ENCODE measurements around the gene CLDN14.

Gene CLDN14

DNA sequence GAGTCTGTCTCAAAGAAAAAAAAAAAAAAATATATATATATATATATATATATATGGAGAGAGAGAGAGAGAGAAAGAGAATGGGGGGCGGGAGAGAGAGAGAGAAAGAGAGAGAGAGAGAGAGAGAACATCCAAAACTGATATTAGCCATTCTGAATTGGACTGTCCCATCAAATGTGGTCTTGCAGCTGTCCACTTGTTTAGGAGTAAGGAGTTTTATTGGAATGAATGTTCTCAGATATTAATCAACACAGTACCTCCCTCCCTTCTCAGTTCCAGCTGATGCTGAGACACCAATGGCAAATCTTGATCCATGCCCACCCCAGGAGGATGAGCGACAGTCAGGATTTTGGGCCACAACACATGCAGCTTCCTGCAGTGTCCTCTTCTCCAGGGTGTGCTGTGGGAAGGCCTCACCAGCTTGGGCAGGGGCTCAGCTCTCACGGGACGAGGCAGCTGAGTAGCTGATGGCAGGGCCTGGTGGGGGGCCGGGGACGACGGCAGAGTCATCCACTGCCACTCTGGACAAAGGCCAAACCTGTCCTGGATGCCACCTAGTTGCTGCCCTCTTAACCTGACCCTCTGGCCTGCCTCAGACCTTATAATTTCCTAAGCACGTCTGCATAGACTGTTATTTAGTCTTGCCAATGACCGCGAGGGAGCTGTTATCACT is 9.3 kb upstream of the CLDN14 start:
- H3K4me3 ChIP-seq, result no peak overlapping the region
- H3K9ac ChIP-seq (ENCODE audit: insufficient read length), result no peak overlapping the region
- H3K9me3 ChIP-seq (ENCODE audit: low read depth, low read length), result no peaks in the 10 kb centered on the region
- no peak overlapping the region for H3K27ac ChIP-seq
- H3K36me3 ChIP-seq (ENCODE audit: insufficient read depth, low read length), result no peaks in the 10 kb centered on the region
- DNase-seq (ENCODE audit: low read depth, low spot score), result no peak
- TF ChIP-seq POLR2AphosphoS5 (IDR thresholded peaks at IDR 0.05; ENCODE audit: borderline replicate concordance, low read depth, low read length) (no peak), EZH2 (IDR thresholded peaks at IDR 0.05) (no peak), FOXP2 (optimal IDR thresholded peaks at IDR 0.05; ENCODE audit: control extremely low read depth, extremely low read length, insufficient read depth) (no peak)

DNA sequence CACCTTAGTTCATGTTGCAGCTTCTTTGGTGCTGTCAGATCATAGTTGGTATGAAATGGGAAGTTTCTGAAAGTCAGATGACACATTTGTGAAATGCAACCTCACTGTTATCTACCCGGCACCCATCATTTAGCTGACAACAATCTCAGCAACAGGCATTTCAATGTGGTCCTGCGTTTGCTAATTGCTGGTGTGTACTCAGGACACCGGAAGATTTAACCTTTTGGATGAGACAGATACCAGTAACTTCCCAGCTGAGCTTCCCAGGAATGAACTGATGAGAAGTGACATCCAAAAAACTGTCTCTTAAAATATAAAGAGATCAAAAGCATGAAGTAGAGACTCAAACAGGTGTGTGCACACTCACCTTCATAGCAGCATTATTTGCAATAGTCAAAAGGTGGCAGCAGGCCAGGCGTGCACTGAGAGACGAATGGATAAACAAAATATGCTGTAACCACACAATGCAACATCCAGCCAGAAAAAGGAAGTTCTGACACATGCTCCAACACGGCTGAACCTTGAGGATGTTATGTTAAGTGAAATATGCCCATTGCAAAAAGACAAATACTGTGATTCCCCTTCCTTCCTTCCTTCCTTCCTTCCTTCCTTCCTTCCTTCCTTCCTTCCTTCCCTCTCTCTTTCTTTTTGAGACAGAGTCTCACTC is 7.9 kb upstream of the CLDN14 start:
- DNase-seq (ENCODE audit: low read depth, low spot score), result peak; percentile 66
- peak overlapping the region; percentile 70; the same call in 1 of the 2 replicates for H3K27ac ChIP-seq
- TF ChIP-seq EZH2 (IDR thresholded peaks at IDR 0.05) (no peak), FOXP2 (optimal IDR thresholded peaks at IDR 0.05; ENCODE audit: control extremely low read depth, extremely low read length, insufficient read depth) (peak; percentile 29)
- peak overlapping the region; percentile 30; the same call in 1 of the 2 replicates for H3K4me3 ChIP-seq
- no peaks in the 10 kb centered on the region for H3K36me3 ChIP-seq (ENCODE audit: insufficient read depth, low read length)
- H3K9me3 ChIP-seq (ENCODE audit: low read depth, low read length), result no peaks in the 10 kb centered on the region
- H3K9ac ChIP-seq (ENCODE audit: insufficient read length), result no peak overlapping the region

DNA sequence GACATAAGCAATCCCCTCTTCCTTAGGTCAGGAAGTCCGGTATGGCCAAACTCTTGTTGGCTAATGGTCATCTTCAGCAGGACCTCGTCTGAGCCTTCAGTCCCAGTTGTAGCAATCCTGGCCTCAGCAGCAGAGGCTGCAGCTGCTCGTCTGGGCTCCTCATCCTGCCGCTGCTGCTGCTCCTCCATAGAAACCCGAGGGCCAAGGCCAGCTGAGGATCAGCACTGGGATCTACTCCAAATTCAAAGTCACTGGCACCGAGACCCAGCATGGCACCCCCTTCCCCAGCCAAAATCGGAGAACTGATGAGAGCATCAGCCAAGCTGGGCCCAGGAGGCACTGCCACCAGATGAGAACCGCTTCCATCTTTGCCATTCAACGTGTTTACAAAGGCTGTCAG is 6.3 kb upstream of the CLDN14 start:
- H3K9me3 ChIP-seq (ENCODE audit: low read depth, low read length), result no peaks in the 10 kb centered on the region
- no peak overlapping the region for H3K27ac ChIP-seq
- DNase-seq (ENCODE audit: low read depth, low spot score), result no peak
- no peaks in the 10 kb centered on the region for H3K36me3 ChIP-seq (ENCODE audit: insufficient read depth, low read length)
- no peak overlapping the region for H3K9ac ChIP-seq (ENCODE audit: insufficient read length)
- TF ChIP-seq EZH2 (IDR thresholded peaks at IDR 0.05), result no peak
- TF ChIP-seq FOXP2 (optimal IDR thresholded peaks at IDR 0.05; ENCODE audit: control extremely low read depth, extremely low read length, insufficient read depth), result no peak
- no peak for TF ChIP-seq POLR2AphosphoS5 (IDR thresholded peaks at IDR 0.05; ENCODE audit: borderline replicate concordance, low read depth, low read length)
- H3K4me3 ChIP-seq, result no peak overlapping the region

- TF ChIP-seq EZH2 (IDR thresholded peaks at IDR 0.05), result no peak
- TF ChIP-seq POLR2AphosphoS5 (IDR thresholded peaks at IDR 0.05; ENCODE audit: borderline replicate concordance, low read depth, low read length), result no peak
- no peak for TF ChIP-seq FOXP2 (optimal IDR thresholded peaks at IDR 0.05; ENCODE audit: control extremely low read depth, extremely low read length, insufficient read depth)
- no peak for DNase-seq (ENCODE audit: low read depth, low spot score)
- Histone ChIP-seq H3K9me3 (ENCODE audit: low read depth, low read length) (no peaks in the 10 kb centered on the region), H3K27ac (no peak overlapping the region), H3K4me3 (no peak overlapping the region), H3K9ac (ENCODE audit: insufficient read length) (no peak overlapping the region), H3K36me3 (ENCODE audit: insufficient read depth, low read length) (no peaks in the 10 kb centered on the region)
Measured at GRCh38 chr21:36485476-36485875, 5.6 kb upstream of the CLDN14 start.

- no peaks in the 10 kb centered on the region for H3K9me3 ChIP-seq (ENCODE audit: low read depth, low read length)
- TF ChIP-seq FOXP2 (optimal IDR thresholded peaks at IDR 0.05; ENCODE audit: control extremely low read depth, extremely low read length, insufficient read depth) (no peak), POLR2AphosphoS5 (IDR thresholded peaks at IDR 0.05; ENCODE audit: borderline replicate concordance, low read depth, low read length) (no peak), EZH2 (IDR thresholded peaks at IDR 0.05) (no peak)
- H3K9ac ChIP-seq (ENCODE audit: insufficient read length), result no peak overlapping the region
- DNase-seq (ENCODE audit: low read depth, low spot score), result no peak
- H3K27ac ChIP-seq, result no peak overlapping the region
- H3K36me3 ChIP-seq (ENCODE audit: insufficient read depth, low read length), result no peaks in the 10 kb centered on the region
- no peak overlapping the region for H3K4me3 ChIP-seq
Measured at GRCh38 chr21:36483095-36483494, 3.2 kb upstream of the CLDN14 start.

- TF ChIP-seq FOXP2 (optimal IDR thresholded peaks at IDR 0.05; ENCODE audit: control extremely low read depth, extremely low read length, insufficient read depth), result no peak
- H3K36me3 ChIP-seq (ENCODE audit: insufficient read depth, low read length), result no peaks in the 10 kb centered on the region
- DNase-seq (ENCODE audit: low read depth, low spot score), result no peak
Measured at GRCh38 chr21:36482673-36483072, 2.8 kb upstream of the CLDN14 start.

GRCh38 chr21:36482181-36482580 is 2.3 kb upstream of the CLDN14 start:
- Histone ChIP-seq H3K9ac (ENCODE audit: insufficient read length) (no peak overlapping the region), H3K4me3 (no peak overlapping the region), H3K9me3 (ENCODE audit: low read depth, low read length) (no peaks in the 10 kb centered on the region), H3K27ac (no peak overlapping the region), H3K36me3 (ENCODE audit: insufficient read depth, low read length) (no peaks in the 10 kb centered on the region)
- TF ChIP-seq POLR2AphosphoS5 (IDR thresholded peaks at IDR 0.05; ENCODE audit: borderline replicate concordance, low read depth, low read length), result no peak
- TF ChIP-seq EZH2 (IDR thresholded peaks at IDR 0.05), result no peak
- TF ChIP-seq FOXP2 (optimal IDR thresholded peaks at IDR 0.05; ENCODE audit: control extremely low read depth, extremely low read length, insufficient read depth), result no peak
- DNase-seq (ENCODE audit: low read depth, low spot score), result no peak

More at GRCh38 chr21:36482673-36483072, 2.8 kb upstream of the CLDN14 start:
- Histone ChIP-seq H3K27ac (no peak overlapping the region), H3K9me3 (ENCODE audit: low read depth, low read length) (no peaks in the 10 kb centered on the region), H3K4me3 (no peak overlapping the region), H3K9ac (ENCODE audit: insufficient read length) (no peak overlapping the region)

DNA sequence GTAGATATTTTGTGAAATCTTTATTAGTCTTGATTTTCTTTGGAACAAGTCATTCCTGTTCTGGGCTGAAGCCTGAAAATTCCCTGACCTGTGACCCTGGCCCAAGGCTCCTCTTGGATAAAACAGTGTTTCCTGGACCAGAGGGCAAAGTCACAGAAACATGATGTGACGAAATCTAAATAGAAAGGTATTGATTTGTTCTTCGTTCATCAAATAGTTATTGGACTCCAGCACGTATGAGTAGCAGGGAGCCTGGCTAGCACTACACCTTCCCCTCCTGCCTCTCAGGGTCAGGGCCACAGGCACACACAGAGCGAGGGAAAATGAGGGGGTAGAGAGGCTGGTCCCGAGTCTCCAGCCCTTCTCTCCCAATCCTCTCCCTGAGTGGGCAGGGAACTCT is 1.7 kb upstream of the CLDN14 start:
- no peak overlapping the region for H3K4me3 ChIP-seq
- DNase-seq (ENCODE audit: low read depth, low spot score), result no peak
- no peaks in the 10 kb centered on the region for H3K36me3 ChIP-seq (ENCODE audit: insufficient read depth, low read length)
- no peak overlapping the region for H3K9ac ChIP-seq (ENCODE audit: insufficient read length)
- no peaks in the 10 kb centered on the region for H3K9me3 ChIP-seq (ENCODE audit: low read depth, low read length)
- TF ChIP-seq EZH2 (IDR thresholded peaks at IDR 0.05), result no peak
- no peak for TF ChIP-seq FOXP2 (optimal IDR thresholded peaks at IDR 0.05; ENCODE audit: control extremely low read depth, extremely low read length, insufficient read depth)
- TF ChIP-seq POLR2AphosphoS5 (IDR thresholded peaks at IDR 0.05; ENCODE audit: borderline replicate concordance, low read depth, low read length), result no peak
- H3K27ac ChIP-seq, result no peak overlapping the region

Data from SK-N-MC (cell line).